ENCODE results near the gene OR4D11. TPM values are rescaled to one million over a fixed set of nuclear protein-coding genes. Genes with fewer than 3 reads are reported as not detected.
"Not testable (repeated sequence)": the region's sequence is repeated elsewhere in the genome, so short reads cannot be mapped to it uniquely, and the experiment has no call there.

Gene OR4D11
- total RNA-seq, result not detected

- Mint-ChIP-seq H3K27me3 (peaks cover 7% of the 10 kb centered on the region), H3K27ac (no peak within 1 kb of the TSS), H3K9me3 (peaks cover 2% of the 10 kb centered on the region), H3K36me3 (ENCODE audit: low read depth) (no peaks in the 10 kb centered on the region), H3K4me3 (no peak within 1 kb of the TSS), H3K4me1 (no peaks in the 10 kb centered on the region)
- no peak for DNase-seq
- CTCF ChIA-PET, result no interaction called here
- POLR2A ChIA-PET, result no interaction called here
Observed at GRCh38 chr11:59503276-59503675, at the start of gene OR4D11. OR4D11 (plus strand) TSS chr11:59503576; CDS start chr11:59503576, 0 bp downstream.

- no peak within 1 kb of the TSS for H3K27ac Mint-ChIP-seq
- CTCF ChIA-PET, result no interaction called here
- no peak for DNase-seq
Observed at GRCh38 chr11:59456661-59457060, 46.7 kb upstream of the OR4D11 start, which contains the start of gene OR4D6. OR4D6 (plus strand) TSS chr11:59456961; CDS start chr11:59456961, 0 bp downstream.

DNA sequence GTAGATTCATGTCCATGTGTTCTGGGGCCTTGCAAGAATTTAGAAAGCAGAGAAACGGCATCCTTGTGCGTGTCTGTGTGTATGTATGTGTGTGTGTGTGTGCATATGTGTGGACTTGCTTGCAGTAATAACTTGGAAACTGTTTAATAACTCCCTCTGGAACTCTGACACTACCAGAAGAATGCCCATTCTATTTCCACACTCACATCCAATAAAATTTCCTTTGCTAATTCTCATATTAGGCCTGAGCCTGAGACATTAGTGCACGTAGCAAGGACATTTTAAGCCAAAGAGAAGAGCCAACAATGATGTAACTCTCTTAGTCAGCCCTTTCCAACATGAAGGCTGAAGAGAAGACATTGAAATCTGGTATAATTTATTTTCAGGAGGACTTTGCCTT lies 43.5 kb upstream of the OR4D11 start:
- peaks cover 11% of the 10 kb centered on the region for H3K27me3 Mint-ChIP-seq
- H3K36me3 Mint-ChIP-seq (ENCODE audit: low read depth), result no peaks in the 10 kb centered on the region
- CTCF ChIA-PET, result no interaction called here
- H3K4me3 Mint-ChIP-seq, result no peak overlapping the region
- POLR2A ChIA-PET, result no interaction called here
- H3K27ac Mint-ChIP-seq, result no peak overlapping the region
- no peak for DNase-seq
- no peaks in the 10 kb centered on the region for H3K4me1 Mint-ChIP-seq
- no peaks in the 10 kb centered on the region for H3K9me3 Mint-ChIP-seq

More at GRCh38 chr11:59456661-59457060, 46.7 kb upstream of the OR4D11 start, which contains the start of gene OR4D6:
- Mint-ChIP-seq H3K27me3 (peaks cover 8% of the 10 kb centered on the region), H3K4me3 (no peak within 1 kb of the TSS), H3K9me3 (no peaks in the 10 kb centered on the region), H3K36me3 (ENCODE audit: low read depth) (no peaks in the 10 kb centered on the region), H3K4me1 (no peaks in the 10 kb centered on the region)
- POLR2A ChIA-PET, result no interaction called here

GRCh38 chr11:59463190-59463641 lies 40.2 kb upstream of the OR4D11 start:
- CTCF ChIA-PET, result no interaction called here
- DNase-seq, result no peak
- H3K9me3 Mint-ChIP-seq, result no peaks in the 10 kb centered on the region
- no peak overlapping the region for H3K4me3 Mint-ChIP-seq
- H3K36me3 Mint-ChIP-seq (ENCODE audit: low read depth), result no peaks in the 10 kb centered on the region
- H3K27me3 Mint-ChIP-seq, result peaks cover 7% of the 10 kb centered on the region
- POLR2A ChIA-PET, result no interaction called here
- H3K4me1 Mint-ChIP-seq, result no peaks in the 10 kb centered on the region
- H3K27ac Mint-ChIP-seq, result no peak overlapping the region

DNA sequence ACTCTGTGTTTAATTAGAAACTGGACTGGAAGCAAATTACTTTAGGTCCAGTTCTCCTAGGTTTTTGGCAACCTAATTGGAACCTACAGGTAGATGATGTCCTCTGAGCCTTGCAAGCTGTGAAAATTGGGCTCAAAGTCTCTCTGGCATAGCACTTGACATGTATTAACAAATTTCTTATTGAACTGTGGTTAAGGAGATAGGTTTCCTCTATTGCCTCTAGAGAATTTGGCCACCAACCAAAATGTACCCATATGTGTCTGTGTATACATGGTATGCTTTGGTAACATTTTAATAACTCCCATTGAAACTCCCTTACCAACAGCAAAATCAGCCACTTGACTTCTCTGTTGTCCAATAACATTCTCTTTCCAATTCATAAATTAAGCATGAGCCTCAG lies 30.4 kb upstream of the OR4D11 start, which contains the start of gene OR4D10:
Gene OR4D10, plus strand, starts transcription at position 301 of the 400 bp plus-strand sequence. CDS start 4,115 bp downstream, outside the sequence.
- Mint-ChIP-seq H3K27me3 (peaks cover 17% of the 10 kb centered on the region), H3K27ac (no peak within 1 kb of the TSS), H3K4me1 (no peaks in the 10 kb centered on the region), H3K4me3 (no peak within 1 kb of the TSS), H3K9me3 (no peaks in the 10 kb centered on the region), H3K36me3 (ENCODE audit: low read depth) (no peaks in the 10 kb centered on the region)
- DNase-seq, result no peak
- POLR2A ChIA-PET, result no interaction called here
- CTCF ChIA-PET, result no interaction called here

- Mint-ChIP-seq H3K27ac (no peak overlapping the region), H3K27me3 (peaks cover 22% of the 10 kb centered on the region), H3K4me3 (no peak overlapping the region), H3K4me1 (no peaks in the 10 kb centered on the region), H3K36me3 (ENCODE audit: low read depth) (no peaks in the 10 kb centered on the region), H3K9me3 (no peaks in the 10 kb centered on the region)
- CTCF ChIA-PET, result no interaction called here
- no peak for DNase-seq
- POLR2A ChIA-PET, result no interaction called here
Observed at GRCh38 chr11:59475176-59475575, 28.2 kb upstream of the OR4D11 start.

DNA sequence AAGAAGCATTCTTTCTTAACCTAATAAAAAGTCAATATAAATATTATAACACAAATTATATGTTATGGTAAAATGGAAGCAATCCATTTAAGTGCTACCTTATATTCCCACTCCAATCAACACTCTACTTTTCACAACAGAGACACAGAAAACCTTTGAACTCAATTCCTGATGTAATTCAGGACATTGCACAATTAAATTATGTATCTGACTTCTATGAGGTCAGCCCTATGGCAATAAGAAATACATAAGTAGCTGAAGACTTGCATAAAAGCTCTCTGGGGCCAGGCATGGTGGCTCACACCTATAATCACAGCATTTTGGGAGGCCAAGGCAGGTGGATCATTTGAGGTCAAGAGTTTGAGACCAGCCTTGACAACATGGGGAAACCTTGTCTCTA lies 23.5 kb upstream of the OR4D11 start:
- Mint-ChIP-seq H3K4me3 (no peak overlapping the region), H3K36me3 (ENCODE audit: low read depth) (no peaks in the 10 kb centered on the region), H3K27ac (no peak overlapping the region), H3K27me3 (peaks cover 18% of the 10 kb centered on the region), H3K4me1 (no peaks in the 10 kb centered on the region), H3K9me3 (no peaks in the 10 kb centered on the region)
- POLR2A ChIA-PET, result no interaction called here
- DNase-seq, result no peak
- CTCF ChIA-PET, result no interaction called here

GRCh38 chr11:59480359-59480758 lies 23.0 kb upstream of the OR4D11 start:
- CTCF ChIA-PET, result no interaction called here
- no peak overlapping the region for H3K27ac Mint-ChIP-seq
- no peak for DNase-seq
- peaks cover 20% of the 10 kb centered on the region for H3K27me3 Mint-ChIP-seq
- no peaks in the 10 kb centered on the region for H3K36me3 Mint-ChIP-seq (ENCODE audit: low read depth)
- no peak overlapping the region for H3K4me3 Mint-ChIP-seq
- POLR2A ChIA-PET, result no interaction called here
- no peaks in the 10 kb centered on the region for H3K9me3 Mint-ChIP-seq
- H3K4me1 Mint-ChIP-seq, result no peaks in the 10 kb centered on the region

- H3K36me3 Mint-ChIP-seq (ENCODE audit: low read depth), result no peaks in the 10 kb centered on the region
- no peak overlapping the region for H3K4me3 Mint-ChIP-seq
- POLR2A ChIA-PET, result no interaction called here
- CTCF ChIA-PET, result no interaction called here
- H3K4me1 Mint-ChIP-seq, result no peaks in the 10 kb centered on the region
- H3K9me3 Mint-ChIP-seq, result peaks cover 2% of the 10 kb centered on the region
- no peak for DNase-seq
- peaks cover 13% of the 10 kb centered on the region for H3K27me3 Mint-ChIP-seq
- H3K27ac Mint-ChIP-seq, result no peak overlapping the region
Observed at GRCh38 chr11:59501931-59502330, 1.4 kb upstream of the OR4D11 start.

DNA sequence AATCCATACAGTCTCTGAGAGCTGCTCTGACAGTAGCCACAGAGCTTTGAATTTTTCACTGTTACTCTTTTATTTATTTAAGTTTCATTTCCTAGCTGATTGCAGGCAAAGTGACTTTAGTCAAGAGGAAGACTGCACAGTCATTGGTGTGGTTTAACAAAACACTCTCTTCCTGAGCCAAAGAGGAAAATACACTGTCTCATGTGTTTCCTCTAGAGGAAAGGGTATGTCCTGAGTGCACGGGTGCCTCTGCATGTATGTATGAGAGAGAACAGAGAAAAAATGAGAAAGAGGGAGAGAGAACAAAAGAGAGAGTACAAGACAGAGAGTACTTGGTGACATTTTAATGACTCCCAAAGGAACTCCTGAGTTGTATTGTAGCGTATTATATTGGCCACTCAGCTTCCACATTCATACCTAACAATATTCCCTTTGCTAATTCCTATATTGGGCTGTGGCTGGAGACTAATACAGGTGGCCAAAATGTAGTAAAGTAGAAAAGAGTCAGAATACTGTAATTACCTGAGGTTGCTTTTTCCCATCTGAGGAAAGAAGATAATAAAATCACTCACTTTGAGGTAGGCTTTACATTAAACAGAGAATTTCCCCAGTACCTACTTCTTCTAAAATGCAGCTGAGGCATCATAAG lies 7.7 kb downstream of the OR4D11 start, which contains the start of gene OR4D9:
Gene OR4D9, plus strand, starts transcription at position 599 of the 649 bp plus-strand sequence. CDS start 3,374 bp downstream, outside the sequence.
- Mint-ChIP-seq H3K27me3 (peaks cover 5% of the 10 kb centered on the region), H3K36me3 (ENCODE audit: low read depth) (peaks cover 5% of the 10 kb centered on the region), H3K9me3 (peaks cover 3% of the 10 kb centered on the region), H3K27ac (peak within 1 kb of the TSS; percentile 63), H3K4me3 (no peak within 1 kb of the TSS), H3K4me1 (peaks cover 27% of the 10 kb centered on the region)
- ChIA-PET CTCF (interaction anchor here (1.0 to 1.3 kb wide), 3 partner anchors 10 to 39 kb away, joined by 3 to 5 read pairs (median 3); no protein-coding TSS in a partner anchor), POLR2A (interaction anchor here (1.4 kb wide), 1 partner anchor 26 kb away, joined by 3 read pairs; no protein-coding TSS in a partner anchor)
- no peak for DNase-seq

GRCh38 chr11:59511675-59512074 lies 8.3 kb downstream of the OR4D11 start:
- H3K27ac Mint-ChIP-seq, result no peak overlapping the region
- CTCF ChIA-PET, result interaction anchor here (1.0 to 1.3 kb wide), 2 partner anchors 26 to 38 kb away, joined by 3 to 5 read pairs; no protein-coding TSS in a partner anchor
- H3K27me3 Mint-ChIP-seq, result peaks cover 5% of the 10 kb centered on the region
- H3K36me3 Mint-ChIP-seq (ENCODE audit: low read depth), result peaks cover 5% of the 10 kb centered on the region
- H3K4me1 Mint-ChIP-seq, result peaks cover 27% of the 10 kb centered on the region
- peaks cover 3% of the 10 kb centered on the region for H3K9me3 Mint-ChIP-seq
- no peak for DNase-seq
- POLR2A ChIA-PET, result no interaction called here
- H3K4me3 Mint-ChIP-seq, result no peak overlapping the region

- POLR2A ChIA-PET; H3K4me1 Mint-ChIP-seq; DNase-seq; H3K27ac Mint-ChIP-seq; H3K36me3 Mint-ChIP-seq (ENCODE audit: low read depth); H3K4me3 Mint-ChIP-seq; H3K9me3 Mint-ChIP-seq: not testable (repeated sequence)
- peaks cover 11% of the 10 kb centered on the region for H3K27me3 Mint-ChIP-seq
- CTCF ChIA-PET, result interaction anchor here (0.9 kb wide), 1 partner anchor 9 kb away, joined by 3 read pairs; the partner anchor contains the start of gene OR4D9
Observed at GRCh38 chr11:59520139-59520538, 16.8 kb downstream of the OR4D11 start.

DNA sequence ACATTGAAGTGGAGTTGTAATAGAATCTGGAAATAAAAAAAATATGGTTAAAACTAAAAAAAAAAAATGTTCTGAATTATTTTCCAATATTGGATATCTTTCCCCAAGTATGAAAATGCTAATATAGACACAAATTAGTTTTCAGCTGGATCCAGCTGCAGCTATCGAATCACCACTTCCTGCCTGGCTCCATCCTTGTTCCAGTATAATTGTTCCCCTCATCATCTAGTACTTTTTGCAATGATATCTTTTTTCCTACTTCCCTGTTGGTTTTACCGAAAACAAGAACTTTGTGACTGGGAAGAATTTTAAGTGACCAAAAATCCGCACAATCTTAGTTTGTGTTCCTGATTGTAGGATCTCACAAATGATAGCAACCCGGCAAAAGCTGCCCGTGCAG lies 17.4 kb downstream of the OR4D11 start:
- H3K27me3 Mint-ChIP-seq, result peaks cover 13% of the 10 kb centered on the region
- H3K4me3 Mint-ChIP-seq, result no peak overlapping the region
- POLR2A ChIA-PET, result no interaction called here
- H3K9me3 Mint-ChIP-seq, result no peaks in the 10 kb centered on the region
- H3K27ac Mint-ChIP-seq, result no peak overlapping the region
- no peak for DNase-seq
- CTCF ChIA-PET, result interaction anchor here (0.9 kb wide), 1 partner anchor 10 kb away, joined by 3 read pairs; the partner anchor contains the start of gene OR4D9
- no peaks in the 10 kb centered on the region for H3K36me3 Mint-ChIP-seq (ENCODE audit: low read depth)
- no peaks in the 10 kb centered on the region for H3K4me1 Mint-ChIP-seq

DNA sequence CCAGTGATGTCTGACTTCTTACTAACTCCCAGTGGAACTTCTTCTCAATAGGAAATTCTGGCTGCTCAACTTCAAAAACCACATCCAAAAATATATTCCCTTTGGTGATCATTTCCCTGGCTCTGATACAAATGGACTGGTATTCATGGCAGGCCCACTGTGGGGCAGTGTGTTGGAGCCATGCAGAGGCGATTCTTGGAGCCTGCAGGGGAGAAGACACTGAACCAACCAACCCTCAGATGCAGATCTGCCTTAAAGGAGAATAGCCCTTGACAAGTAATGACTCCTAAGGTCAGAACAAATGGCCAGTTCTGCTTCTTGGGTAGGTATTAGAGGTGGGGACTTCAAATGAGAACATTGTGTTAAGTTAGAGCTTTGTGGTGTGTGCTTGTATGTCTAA lies 20.2 kb downstream of the OR4D11 start:
- no peak overlapping the region for H3K4me3 Mint-ChIP-seq
- no peaks in the 10 kb centered on the region for H3K9me3 Mint-ChIP-seq
- H3K36me3 Mint-ChIP-seq (ENCODE audit: low read depth), result no peaks in the 10 kb centered on the region
- H3K27ac Mint-ChIP-seq, result no peak overlapping the region
- no peak for DNase-seq
- peaks cover 13% of the 10 kb centered on the region for H3K27me3 Mint-ChIP-seq
- H3K4me1 Mint-ChIP-seq, result no peaks in the 10 kb centered on the region
- POLR2A ChIA-PET, result no interaction called here
- CTCF ChIA-PET, result interaction anchor here (1.0 kb wide), 1 partner anchor 14 kb away, joined by 4 read pairs; no protein-coding TSS in a partner anchor
